GM19043 (cell line): ENCODE measurements around the gene TLL2.

Experiments used
- ATAC-seq: cut with Tn5 transposase; IDR thresholded peaks from one replicate; pipeline ENCODE4 v1.9.1; 2021; ENCODE audit warnings: low read depth; ENCODE audit not compliant: unreplicated experiment

The TLL2 gene

DNA sequence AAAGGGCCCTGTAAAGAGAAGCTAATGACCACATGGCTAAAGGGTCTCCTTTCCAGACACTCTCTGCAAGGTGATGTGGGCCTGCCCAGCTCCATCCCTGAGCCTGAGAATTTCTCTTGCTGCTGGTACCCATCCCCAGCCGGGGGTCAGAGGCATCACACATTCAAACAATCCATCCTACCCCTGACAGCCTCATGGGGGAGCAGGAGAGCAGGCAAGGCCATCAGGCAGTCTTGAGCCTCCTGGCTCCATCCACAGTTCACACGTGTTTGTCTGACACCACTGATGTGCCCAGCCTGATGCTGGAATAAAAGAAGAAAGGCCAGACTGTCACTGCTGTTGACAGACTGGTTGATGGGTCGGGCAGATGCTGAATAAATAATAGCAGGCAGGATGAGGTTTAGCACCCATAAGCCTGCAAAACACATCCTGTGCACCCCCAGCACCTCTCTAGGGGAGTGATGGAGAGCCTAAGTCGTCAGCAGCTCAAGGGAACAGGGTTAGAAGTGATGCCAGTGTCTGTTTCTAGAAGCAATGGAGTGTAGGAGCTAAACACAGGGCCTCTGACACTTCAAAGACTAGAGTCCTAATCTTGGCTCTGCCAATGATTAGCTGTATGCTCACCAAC, 43.5 kb downstream of the TLL2 start:
- ATAC-seq, result no peak

DNA sequence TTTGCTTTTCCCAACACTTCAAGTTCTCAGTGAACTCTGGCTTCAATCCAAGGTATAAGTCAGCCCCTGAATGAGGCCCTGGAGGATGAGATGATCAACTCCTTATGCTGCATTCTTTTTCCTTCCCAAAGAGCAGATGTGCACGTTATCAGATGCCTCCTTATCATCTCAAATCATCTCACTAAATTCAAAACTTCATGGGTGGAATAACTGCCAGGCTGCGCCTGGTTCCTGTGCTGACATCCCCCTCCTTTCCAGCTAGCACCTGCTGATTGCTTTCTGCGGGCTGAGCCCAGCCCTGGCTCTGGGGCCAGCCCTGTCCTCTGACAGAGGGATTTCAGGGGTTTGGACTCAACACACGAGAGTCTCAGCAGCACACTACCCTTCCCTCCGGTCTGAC, 44.9 kb downstream of the TLL2 start:
- ATAC-seq, result no peak

DNA sequence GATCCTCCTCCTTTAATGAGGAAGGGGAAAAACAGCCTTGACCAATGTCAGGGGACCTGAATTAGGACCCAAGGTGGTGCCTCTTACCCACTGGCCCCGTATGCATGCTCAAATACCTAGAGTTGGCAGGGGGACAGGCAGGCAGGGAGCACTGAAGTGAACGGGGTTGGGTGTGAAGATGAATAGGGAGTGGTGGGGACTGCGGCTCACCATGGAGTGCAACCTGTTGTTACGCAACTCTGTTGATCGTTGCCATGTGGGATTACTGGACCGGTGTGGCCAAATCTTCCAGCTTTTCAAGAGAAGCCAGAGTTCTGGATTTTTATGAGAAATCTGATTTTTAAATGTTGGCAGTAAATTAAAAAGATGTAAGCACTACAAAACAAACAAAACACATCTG, 48.1 kb downstream of the TLL2 start:
- no peak for ATAC-seq

DNA sequence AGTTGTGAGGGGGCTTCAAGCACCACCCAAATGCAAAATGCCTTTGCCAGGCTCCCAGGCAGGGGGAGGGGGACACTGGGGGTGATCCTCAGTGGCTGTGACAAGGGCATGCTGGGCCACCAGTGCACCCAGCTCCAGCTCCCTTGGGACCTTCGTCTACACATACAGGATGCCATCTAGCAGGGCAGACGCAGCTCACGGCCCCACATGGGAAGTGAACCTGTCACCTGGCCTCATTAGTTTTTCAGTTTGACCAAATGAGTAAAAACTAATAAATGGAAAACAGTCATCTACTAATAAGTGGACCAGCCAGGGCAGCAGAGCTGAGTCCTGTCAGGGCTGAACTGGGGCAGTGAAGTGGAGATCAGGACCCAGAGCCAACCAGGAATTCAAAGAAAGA, 50.2 kb downstream of the TLL2 start:
- no peak for ATAC-seq

DNA sequence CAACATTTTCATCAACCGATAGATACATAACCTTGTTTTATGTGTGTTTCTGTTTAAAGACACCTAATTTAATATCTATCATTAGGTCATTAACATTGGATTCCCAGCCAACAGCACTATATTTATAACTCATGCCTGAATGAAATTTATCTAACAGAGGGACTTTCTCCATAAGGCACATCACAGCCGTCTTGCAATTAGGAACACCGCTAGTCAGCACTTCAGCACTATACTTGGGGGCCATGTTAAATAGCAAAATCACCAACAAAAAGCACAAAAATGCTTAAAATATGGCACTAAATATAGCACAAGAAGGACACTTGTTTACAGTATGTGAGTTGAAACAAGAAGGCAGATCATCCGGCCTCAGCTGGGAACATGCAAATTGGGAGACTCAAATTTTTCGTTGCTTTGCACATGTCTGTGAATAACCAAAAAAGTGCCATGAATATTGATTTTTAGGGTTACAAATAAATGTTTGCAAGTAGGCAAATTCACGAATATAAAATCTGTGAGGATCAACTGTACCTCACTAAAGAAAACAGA, 51.0 kb downstream of the TLL2 start:
- ATAC-seq, result no peak

DNA sequence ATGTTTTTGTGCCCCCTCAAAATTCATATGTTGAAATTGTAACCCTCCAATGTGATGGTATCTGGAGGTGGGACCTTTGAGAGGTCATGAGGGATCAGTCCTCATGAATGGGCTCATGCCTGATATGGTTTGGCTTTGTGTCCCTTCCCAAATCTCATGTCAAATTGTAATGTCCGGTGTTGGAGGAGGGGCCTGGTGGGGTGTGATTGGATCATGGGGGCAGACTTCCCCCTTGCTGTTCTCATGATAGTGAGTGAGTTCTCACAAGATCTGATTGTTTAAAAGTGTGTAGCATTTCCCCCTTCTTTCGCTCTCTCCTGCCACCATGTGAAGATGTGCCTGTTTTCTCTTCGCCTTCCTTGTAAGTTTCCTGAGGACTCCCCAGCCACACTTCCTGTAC, 53.4 kb downstream of the TLL2 start:
- ATAC-seq, result no peak

DNA sequence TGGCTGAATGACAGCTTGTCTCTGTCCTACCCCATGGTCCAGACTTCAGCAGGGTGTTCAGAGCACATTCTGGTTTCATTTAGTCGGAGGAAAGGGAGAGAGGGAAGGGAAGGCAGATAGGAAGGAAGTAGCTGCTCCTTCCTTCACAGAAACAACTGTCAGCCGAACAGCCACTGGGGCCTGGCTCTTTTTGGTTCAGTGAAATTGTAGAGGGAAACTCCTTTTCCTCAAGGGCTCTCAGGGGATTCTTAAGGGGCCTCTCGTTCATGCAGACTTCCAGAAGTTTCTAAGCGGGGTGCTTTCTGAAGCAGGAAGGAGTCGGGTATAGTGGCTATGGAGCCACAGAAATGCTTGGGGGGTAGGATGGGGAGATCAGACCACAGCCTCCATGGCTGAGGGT, 56.4 kb downstream of the TLL2 start:
- no peak for ATAC-seq

DNA sequence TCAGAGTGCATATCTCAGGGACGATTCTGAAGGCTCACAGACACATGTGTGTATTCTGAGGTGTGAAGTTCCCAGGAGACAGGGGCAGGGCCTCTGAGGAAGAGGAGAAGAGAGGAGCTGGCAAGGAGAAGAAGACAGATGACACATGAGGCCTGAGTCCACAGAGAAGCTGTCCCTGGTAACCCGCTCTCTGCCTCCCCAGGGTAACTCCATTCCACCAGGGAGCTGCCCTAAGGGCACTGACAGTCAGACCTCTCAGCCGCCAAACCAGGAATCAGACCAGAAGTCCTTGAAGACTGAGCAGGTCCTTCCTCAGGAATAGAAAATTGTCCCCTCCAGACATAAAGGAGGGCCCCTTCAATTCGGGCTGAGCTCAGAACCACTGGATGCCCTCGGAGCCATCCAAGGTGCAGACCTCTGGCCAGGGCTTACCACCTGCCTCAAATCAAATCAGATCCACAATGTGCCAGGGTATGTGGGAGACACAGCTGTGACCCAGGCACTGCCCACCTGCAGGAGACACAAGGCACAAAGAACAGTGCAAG, 57.4 kb downstream of the TLL2 start:
- no peak for ATAC-seq

DNA sequence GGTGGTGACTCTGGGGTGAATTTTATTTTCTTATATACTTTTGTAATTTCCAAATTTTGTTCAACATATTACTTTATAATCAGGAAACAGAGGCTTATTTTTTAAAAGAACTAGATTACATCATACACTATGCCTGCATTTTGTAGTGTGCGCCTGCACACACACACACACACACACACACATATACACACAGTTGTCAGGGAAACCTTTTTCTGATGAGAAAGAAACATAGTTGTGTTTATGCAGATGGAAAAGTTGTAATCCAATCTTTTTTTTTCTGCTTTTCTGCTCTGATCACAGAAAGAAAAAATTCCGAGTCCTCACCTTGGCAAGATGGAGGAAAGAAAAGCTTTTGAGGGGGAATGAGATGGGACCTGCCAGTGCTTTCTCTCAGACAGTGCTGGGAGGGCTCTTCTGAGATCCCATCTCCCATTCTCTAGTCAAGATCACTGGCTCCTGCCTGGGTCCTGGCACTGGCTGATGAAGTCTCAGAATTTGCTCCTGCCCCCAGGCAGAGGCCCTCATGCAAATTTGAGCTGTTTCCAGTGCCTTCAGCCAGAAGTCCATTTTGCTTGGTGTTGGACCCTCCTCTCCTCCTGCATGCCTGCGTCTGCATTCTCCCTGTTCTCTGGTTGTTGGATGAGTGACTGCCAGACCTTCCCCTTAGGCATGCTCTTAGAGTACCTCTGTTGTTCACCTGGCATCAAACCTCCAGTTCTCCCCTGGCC, 59.7 kb downstream of the TLL2 start:
- no peak for ATAC-seq

DNA sequence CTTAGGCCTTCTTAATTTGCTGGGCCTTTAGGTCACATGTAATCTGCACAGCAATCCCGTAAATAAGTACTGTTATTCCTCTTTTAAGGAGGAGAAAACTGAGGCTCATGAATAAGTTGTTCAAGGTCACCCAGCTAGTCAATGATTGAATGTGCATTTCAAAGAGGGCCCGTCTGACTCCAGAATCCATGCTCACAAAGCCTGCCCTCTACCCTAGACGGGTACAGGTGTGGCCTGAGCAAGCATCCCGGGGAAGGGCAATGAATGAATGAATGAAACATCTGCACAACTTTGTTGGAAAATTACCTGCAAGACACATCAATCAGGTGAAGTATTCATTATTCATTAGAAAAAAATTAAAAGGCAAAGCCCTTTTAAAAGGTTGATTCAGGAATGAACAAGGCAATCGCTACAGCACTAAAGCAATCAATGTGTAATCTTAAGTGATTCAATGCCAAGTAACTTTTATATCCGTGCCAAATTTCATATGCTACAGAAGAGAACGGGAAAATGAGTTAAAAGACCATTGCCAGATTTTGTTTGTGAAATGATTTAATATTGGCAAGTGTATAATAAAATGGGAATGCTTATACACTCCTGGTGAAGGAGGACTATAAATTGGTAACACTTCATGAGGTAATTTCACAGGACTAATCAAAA, 61.1 kb downstream of the TLL2 start:
- no peak for ATAC-seq

DNA sequence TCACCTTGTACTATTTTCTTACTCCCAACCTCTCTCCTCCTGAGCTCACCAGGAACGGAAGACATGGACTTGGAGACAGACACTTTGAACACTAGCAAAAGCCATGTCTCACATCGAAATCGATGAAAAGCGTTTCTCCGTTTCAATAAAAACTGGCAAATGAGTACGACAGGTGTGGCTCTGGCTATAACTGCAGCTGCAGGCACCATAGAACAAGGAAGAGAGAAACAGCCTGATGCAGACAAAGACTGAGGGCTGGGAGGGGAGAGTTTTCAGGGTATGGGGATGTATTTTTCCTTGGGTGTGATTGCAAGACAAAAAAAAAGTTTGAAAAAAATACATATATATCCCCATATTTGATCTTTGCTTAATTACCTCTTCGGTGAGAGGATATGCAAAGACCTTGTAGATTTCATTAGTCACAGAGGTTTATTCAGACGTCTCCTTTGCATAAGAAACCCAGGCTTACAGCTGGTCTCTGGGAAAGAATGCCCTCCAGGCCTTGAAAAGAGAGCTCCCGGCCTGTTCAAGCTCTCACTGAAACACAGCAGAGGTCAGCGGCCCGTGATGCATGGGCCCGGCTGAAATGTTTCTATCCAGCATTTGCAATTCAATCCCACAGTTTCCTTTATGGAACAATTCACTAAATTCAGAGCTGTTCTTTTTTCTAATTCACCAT, 63.1 kb downstream of the TLL2 start:
- ATAC-seq, result no peak

DNA sequence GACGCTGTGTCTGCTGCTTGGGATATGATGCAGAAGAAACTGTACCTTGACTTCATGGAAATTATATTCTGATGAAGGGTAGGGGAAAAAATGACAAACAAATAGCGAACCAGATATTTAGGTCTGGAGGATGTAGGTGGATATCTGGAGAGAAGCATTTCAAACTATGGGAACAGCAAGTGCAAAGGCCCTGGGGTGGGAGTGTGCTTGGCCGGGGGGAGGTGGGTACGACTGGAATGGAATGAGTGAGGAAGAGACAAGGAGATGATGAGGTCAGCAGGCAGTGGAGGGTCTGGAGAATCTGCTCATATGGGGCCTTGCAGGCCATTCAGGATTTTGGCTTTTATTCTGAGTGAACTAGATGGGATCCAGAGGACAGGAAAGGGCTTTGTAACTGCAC, 65.2 kb downstream of the TLL2 start:
- no peak for ATAC-seq

DNA sequence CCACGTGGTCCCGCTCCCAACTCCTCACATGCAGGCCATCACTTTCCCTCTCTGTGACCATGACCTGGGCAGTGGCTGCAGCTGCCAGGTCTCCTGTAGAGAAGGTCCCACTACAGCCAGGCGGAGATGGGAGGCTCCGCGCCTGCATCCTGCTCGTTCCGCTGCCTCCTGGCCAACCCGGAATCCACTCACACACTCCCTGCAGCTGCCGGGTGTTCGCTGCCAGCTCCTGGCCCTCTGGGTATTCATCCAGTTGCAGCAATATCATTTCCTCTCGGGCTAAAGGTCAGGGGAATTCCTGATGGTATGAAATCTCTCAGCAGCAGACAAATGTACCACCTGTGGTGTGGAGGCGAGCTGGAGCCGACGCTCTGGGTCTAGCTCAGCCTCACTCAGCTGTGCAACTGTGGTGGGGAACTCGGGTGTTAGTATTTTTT, 65.7 kb downstream of the TLL2 start:
- ATAC-seq, result no peak

DNA sequence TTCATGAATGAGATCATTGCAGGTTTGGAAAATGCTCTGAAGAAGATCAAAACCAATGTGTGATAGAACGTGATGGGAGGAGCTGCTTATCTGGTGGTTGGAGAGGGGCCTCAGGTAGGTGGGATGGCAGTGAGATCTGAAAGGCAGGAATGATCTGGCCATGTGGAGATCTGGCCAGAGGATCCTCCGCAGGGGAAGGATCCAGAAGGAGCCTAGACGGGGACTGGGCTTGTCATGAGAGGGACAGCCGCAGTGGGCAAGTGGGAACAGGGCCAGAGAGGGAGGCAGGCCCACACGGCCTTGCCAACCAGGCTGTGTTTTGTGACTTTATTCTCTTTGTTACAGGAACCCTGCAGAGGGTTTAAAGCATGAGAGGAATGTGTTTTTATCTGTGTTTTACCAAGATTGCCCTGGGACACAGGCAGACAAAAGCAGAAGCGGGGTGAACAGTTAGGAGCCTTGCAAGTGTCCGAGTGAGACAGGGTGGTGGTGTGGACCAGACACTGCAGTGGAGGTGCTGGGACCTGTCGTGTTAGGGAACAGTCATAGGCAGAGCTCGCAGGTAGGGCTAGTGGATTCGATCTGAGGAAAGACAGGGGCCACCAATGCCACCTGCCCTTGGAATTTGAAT, 66.6 kb downstream of the TLL2 start:
- no peak for ATAC-seq

DNA sequence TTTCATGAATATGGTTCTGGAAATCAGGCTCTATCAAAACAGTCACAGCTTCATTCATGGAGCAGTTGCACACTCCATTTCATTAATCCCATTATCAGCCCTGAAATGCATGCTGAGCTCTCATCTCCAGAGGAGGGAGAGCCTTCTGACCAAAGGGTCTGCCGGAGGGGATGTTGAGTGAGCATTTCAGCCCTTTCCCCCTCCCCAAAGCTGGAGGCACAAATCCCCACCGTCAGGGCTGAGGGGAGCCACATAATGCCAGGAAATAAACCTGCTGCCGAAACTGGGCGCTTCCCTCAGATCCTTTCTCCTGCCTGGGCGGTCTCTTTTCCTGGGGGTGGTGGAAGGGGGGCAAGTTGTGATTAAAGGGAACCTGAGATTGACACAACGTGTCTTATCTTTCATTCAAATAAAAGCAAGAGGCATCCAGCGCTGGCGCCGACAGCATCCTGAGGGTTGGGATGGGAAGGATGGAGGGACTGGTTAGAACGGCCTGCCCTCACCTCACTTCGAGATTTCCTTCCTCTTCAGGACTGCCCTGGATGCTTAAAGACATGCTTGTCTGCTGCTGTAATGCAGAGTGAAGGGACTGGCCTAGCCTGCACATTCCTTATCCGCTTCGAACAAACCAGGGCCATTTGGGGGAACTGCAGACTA, 71.6 kb downstream of the TLL2 start:
- ATAC-seq, result no peak

DNA sequence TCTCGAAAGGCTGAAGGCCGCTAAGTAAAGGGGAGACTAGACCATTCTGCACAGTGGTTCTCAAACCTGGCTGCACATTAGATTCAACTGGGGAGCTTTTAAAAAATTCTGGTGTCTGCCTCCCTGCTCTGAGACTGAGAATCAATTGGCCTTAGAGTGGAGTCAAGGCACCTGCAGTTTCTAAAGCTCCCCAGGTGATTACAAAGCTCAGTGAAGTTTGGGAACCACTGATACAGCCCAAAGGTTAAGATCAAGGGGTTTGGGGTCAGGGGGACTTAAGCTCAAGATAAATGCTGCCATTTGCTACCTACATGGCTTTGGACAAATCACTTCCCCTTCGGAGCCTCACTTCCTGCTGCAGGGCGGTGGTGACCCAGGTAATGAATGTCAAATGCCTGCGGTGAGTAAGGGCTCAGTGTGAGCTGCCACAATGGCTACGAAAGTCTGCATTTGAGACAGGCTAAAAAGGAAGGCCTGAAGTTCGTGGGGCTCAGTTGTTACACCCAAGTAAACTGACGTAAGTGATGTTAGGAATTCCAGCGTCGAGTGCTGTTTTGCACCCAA, 72.3 kb downstream of the TLL2 start:
- no peak for ATAC-seq

DNA sequence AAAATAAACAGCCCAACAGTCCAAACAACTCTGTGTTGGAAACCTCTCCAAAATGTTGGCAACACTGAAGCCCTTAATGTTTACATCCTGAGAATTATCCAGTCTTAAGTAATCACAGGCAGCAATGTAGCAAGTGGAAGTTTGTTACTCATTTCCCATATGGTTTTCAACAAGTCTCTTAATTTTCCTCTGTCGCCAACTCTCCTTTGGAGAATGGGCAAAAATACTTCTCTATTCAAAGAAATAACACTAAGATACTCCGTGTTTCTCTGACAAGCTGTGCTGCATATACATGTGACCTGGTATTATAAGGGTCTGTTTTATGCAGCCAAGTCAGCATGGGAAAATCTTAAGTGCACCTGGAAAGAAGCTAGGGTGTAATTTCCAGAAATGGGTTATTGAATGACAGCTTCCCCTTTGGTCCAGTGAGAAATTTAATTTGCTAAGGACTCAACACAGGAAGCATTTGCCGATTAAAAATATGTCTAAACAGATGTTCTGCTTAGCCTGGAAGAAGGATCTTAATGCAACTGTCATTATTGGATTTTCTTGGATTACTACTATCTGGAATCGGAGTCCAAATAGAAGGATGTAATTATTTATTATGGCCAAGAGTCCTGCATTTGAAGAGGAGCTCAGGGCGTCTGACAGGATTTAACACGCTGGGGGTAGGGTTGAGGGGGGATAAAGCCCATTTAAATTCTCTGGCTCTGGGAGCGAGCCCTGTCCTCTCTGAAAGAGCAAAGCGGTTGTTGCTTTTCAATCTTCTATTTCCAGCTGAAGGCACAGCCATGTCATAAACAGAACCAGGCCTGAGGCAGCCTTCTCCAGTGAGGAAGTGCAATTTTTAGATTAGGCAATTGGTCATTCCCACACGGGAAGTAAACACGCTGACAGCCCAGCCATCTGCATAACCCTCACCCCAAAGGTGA, 73.1 kb downstream of the TLL2 start:
- ATAC-seq, result no peak

DNA sequence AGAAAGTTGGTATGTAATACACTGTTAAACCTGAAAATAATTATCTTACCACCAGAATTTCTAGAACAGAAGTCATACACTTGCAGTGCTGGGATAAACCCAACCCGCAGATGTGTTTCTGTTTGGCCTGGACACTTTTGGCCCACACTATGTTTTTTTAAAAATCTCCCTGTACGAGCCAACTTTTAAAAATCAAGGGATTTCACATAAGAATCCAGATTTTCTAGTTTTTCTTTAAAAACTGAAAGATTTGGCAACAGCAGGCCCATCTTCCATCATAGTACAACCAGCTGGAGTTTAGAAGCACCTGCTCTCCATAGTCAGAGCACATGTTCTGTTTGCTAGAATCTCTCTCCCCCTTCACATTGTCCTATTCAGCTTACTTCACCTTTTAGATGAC, 74.0 kb downstream of the TLL2 start:
- ATAC-seq, result no peak

DNA sequence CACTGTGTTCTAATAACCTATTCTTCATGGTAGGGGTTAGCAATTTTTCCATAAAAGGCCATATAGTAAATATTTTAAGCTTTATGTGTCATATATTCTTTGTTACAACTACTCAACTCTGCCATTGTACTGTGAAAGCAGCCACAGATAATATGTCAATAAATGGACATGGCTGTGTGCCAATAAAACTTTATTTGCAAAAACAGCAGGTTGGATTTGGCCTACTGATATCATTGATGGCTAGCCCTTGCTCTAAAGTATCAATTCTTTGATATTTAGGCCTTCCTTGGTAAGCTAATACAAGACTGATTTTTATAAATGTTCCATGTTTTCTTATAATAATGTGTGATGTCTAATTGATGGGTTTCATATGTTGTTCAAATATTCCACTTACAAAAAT, 77.7 kb downstream of the TLL2 start:
- ATAC-seq, result no peak
